Trophoblast cell (in vitro differentiated cells and primary cell): Measurements from ENCODE around the gene SLPI.
A peak's percentile ranks its signal among the peaks of the same experiment; 100 is the strongest.

Source experiments
- DNase-seq, 2 donors: peaks; one replicate each; pipeline ENCODE4 v3.0.0-alpha.2; 2016
- H2AFZ ChIP-seq: 2 replicates; pipeline ENCODE4 v1.6.1; 2013; ENCODE audit warnings: low read length, moderate library complexity, mild to moderate bottlenecking; ENCODE audit not compliant: insufficient read depth, poor library complexity
- H2AK5ac ChIP-seq: 2 replicates; pipeline ENCODE4 v1.6.1; 2013; ENCODE audit warnings: mild to moderate bottlenecking, low read length
- H2BK120ac ChIP-seq: 2 replicates; pipeline ENCODE4 v1.6.1; 2013; ENCODE audit warnings: low read length, mild to moderate bottlenecking, moderate library complexity; ENCODE audit not compliant: insufficient read depth, poor library complexity
- H2BK12ac ChIP-seq: 2 replicates; pipeline ENCODE4 v1.6.1; 2013; ENCODE audit warnings: mild to moderate bottlenecking, low read length, moderate library complexity
- H2BK5ac ChIP-seq: 2 replicates; pipeline ENCODE4 v1.6.1; 2013; ENCODE audit warnings: low read length, low read depth, moderate library complexity, mild to moderate bottlenecking; ENCODE audit not compliant: poor library complexity
- H3K14ac ChIP-seq: 2 replicates; pipeline ENCODE4 v1.6.1; 2013; ENCODE audit warnings: mild to moderate bottlenecking, low read length
- H3K18ac ChIP-seq: 2 replicates; pipeline ENCODE4 v1.6.1; 2013; ENCODE audit warnings: mild to moderate bottlenecking, low read length
- H3K23ac ChIP-seq: 2 replicates; pipeline ENCODE4 v1.6.1; 2013; ENCODE audit warnings: low read length
- H3K27ac ChIP-seq: 2 replicates; pipeline ENCODE4 v1.5.1; 2013; ENCODE audit warnings: low read depth, mild to moderate bottlenecking, inconsistent platforms, low read length, moderate library complexity
- H3K27me3 ChIP-seq: 2 replicates; pipeline ENCODE4 v1.6.1; 2013; ENCODE audit warnings: inconsistent platforms, mild to moderate bottlenecking, low read length, moderate library complexity; ENCODE audit not compliant: insufficient read depth
- H3K36me3 ChIP-seq, 2 experiments: 1 replicate in 1 of 2; 2 replicates in 1 of 2; pipeline ENCODE4 v1.6.1; 2013; ENCODE audit warnings: low read length in 2 of 2, mild to moderate bottlenecking in 2 of 2, moderate library complexity in 1 of 2; ENCODE audit not compliant: insufficient read depth in 2 of 2, control insufficient read depth in 1 of 2
- H3K4ac ChIP-seq: 2 replicates; pipeline ENCODE4 v1.6.1; 2013; ENCODE audit warnings: low read depth, mild to moderate bottlenecking, low read length, moderate library complexity
- H3K4me1 ChIP-seq, 2 experiments: 1 replicate in 1 of 2; 2 replicates in 1 of 2; pipeline ENCODE4 v1.6.1; 2013; ENCODE audit warnings: low read length in 2 of 2, mild to moderate bottlenecking in 2 of 2, moderate library complexity in 1 of 2; ENCODE audit not compliant: insufficient read depth in 2 of 2, control insufficient read depth in 1 of 2
- H3K4me2 ChIP-seq: 2 replicates; pipeline ENCODE4 v1.6.1; 2013; ENCODE audit warnings: inconsistent platforms, mild to moderate bottlenecking, low read length, moderate library complexity
- H3K4me3 ChIP-seq: 2 replicates; pipeline ENCODE4 v1.5.1; 2013; ENCODE audit warnings: mild to moderate bottlenecking, low read depth, low read length, inconsistent platforms
- H3K79me1 ChIP-seq: one replicate; pipeline ENCODE4 v1.6.1; 2013; ENCODE audit warnings: low read length
- H3K79me2 ChIP-seq: 2 replicates; pipeline ENCODE4 v1.6.1; 2013; ENCODE audit warnings: low read length, mild to moderate bottlenecking; ENCODE audit not compliant: control insufficient read depth, insufficient read depth, poor library complexity
- H3K9ac ChIP-seq: 2 replicates; pipeline ENCODE4 v1.6.1; 2013; ENCODE audit warnings: mild to moderate bottlenecking, low read length
- H3K9me3 ChIP-seq: 2 replicates; pipeline ENCODE4 v1.6.1; 2013; ENCODE audit warnings: low read depth, mild to moderate bottlenecking, control low read depth, inconsistent platforms, low read length; ENCODE audit not compliant: insufficient read depth
- H4K12ac ChIP-seq: 2 replicates; pipeline ENCODE4 v1.6.1; 2013; ENCODE audit warnings: low read depth, mild to moderate bottlenecking, low read length, moderate library complexity
- H4K8ac ChIP-seq: 2 replicates; pipeline ENCODE4 v1.6.1; 2013; ENCODE audit warnings: low read depth, mild to moderate bottlenecking, low read length, moderate library complexity
- H4K91ac ChIP-seq: one replicate; pipeline ENCODE4 v1.6.1; 2013; ENCODE audit warnings: low read depth, mild to moderate bottlenecking, low read length, moderate library complexity
- WGBS: extraction: QIAGEN DNeasy Blood & Tissue Kit; methylation state at CpG from one replicate; pipeline ENCODE4 v1.1.7; 2013; ENCODE audit warnings: missing lambda C conversion rate; ENCODE audit not compliant: insufficient read length, insufficient coverage; ENCODE audit errors: extremely low coverage; 5-methylcytosine and 5-hydroxymethylcytosine counted together

SLPI gene

GRCh38 chr20:45282700-45283550 is 28.6 kb upstream of the SLPI start:
- no peak for DNase-seq
- no peaks in the 10 kb centered on the region for H3K79me1 ChIP-seq
- H3K9me3 ChIP-seq: no peaks in the 10 kb centered on the region

GRCh38 chr20:45279992-45280391 is 25.6 kb upstream of the SLPI start:
- Histone ChIP-seq H3K4ac (no peak overlapping the region), H2BK5ac (no peak overlapping the region), H3K9me3 (no peaks in the 10 kb centered on the region), H3K4me3 (no peak overlapping the region), H3K79me2 (no peaks in the 10 kb centered on the region), H3K4me1 (no peaks in the 10 kb centered on the region), H3K36me3 (no peaks in the 10 kb centered on the region), H4K91ac (no peak overlapping the region), H3K23ac (no peak overlapping the region), H3K79me1 (no peaks in the 10 kb centered on the region), H3K14ac (no peak overlapping the region), H4K12ac (no peak overlapping the region), H3K18ac (no peak overlapping the region), H2AK5ac (no peak overlapping the region), H3K27me3 (no peaks in the 10 kb centered on the region), H2BK12ac (no peak overlapping the region), H3K9ac (no peak overlapping the region), H4K8ac (no peak overlapping the region), H2BK120ac (no peak overlapping the region), H2AFZ (no peak overlapping the region), H3K4me2 (no peak overlapping the region), H3K27ac (no peak overlapping the region)
- WGBS: no CpG with 5 or more reads among the region's 1 CpG
- peak in 1 of 2 donors; percentile 35 for DNase-seq

More at GRCh38 chr20:45282700-45283550, 28.6 kb upstream of the SLPI start:
- Histone ChIP-seq H3K27me3 (no peaks in the 10 kb centered on the region), H3K4ac (no peak overlapping the region), H3K14ac (no peak overlapping the region), H2BK5ac (no peak overlapping the region), H4K8ac (no peak overlapping the region), H3K36me3 (no peaks in the 10 kb centered on the region), H3K23ac (no peak overlapping the region), H4K91ac (no peak overlapping the region), H2AK5ac (no peak overlapping the region), H3K4me1 (no peaks in the 10 kb centered on the region), H3K18ac (no peak overlapping the region), H3K9ac (no peak overlapping the region), H2AFZ (no peak overlapping the region), H3K27ac (no peak overlapping the region), H2BK12ac (no peak overlapping the region), H3K4me3 (no peak overlapping the region), H4K12ac (no peak overlapping the region), H3K4me2 (no peak overlapping the region), H3K79me2 (no peaks in the 10 kb centered on the region), H2BK120ac (no peak overlapping the region)
- 100% methylated on average over 1 of the region's 7 CpGs for WGBS

GRCh38 chr20:45275338-45275737 is 21.0 kb upstream of the SLPI start:
- Histone ChIP-seq H3K14ac (no peak overlapping the region), H2AFZ (no peak overlapping the region), H3K9ac (no peak overlapping the region), H4K8ac (no peak overlapping the region), H3K23ac (no peak overlapping the region), H3K27ac (no peak overlapping the region), H3K18ac (no peak overlapping the region), H3K4me1 (no peaks in the 10 kb centered on the region), H3K79me2 (no peaks in the 10 kb centered on the region), H2BK120ac (no peak overlapping the region), H4K91ac (no peak overlapping the region), H3K79me1 (no peaks in the 10 kb centered on the region), H3K4me3 (no peak overlapping the region), H2BK5ac (no peak overlapping the region), H3K27me3 (no peaks in the 10 kb centered on the region), H3K4ac (no peak overlapping the region), H4K12ac (no peak overlapping the region), H3K36me3 (no peaks in the 10 kb centered on the region), H3K4me2 (no peak overlapping the region), H2BK12ac (no peak overlapping the region), H3K9me3 (no peaks in the 10 kb centered on the region), H2AK5ac (no peak overlapping the region)
- DNase-seq: no peak
- no CpG with 5 or more reads among the region's 3 CpGs for WGBS

- Histone ChIP-seq H2AK5ac (no peak overlapping the region), H3K4me3 (no peak overlapping the region), H3K79me1 (no peaks in the 10 kb centered on the region), H3K36me3 (no peaks in the 10 kb centered on the region), H2AFZ (no peak overlapping the region), H3K79me2 (no peaks in the 10 kb centered on the region), H2BK120ac (no peak overlapping the region), H4K91ac (no peak overlapping the region), H3K4me1 (no peaks in the 10 kb centered on the region), H3K9me3 (no peaks in the 10 kb centered on the region), H4K8ac (no peak overlapping the region), H3K4me2 (no peak overlapping the region), H3K23ac (no peak overlapping the region), H3K9ac (no peak overlapping the region), H3K27ac (no peak overlapping the region), H3K4ac (no peak overlapping the region), H2BK5ac (no peak overlapping the region), H3K14ac (no peak overlapping the region), H2BK12ac (no peak overlapping the region), H4K12ac (no peak overlapping the region), H3K27me3 (no peaks in the 10 kb centered on the region), H3K18ac (no peak overlapping the region)
- WGBS: no CpG with 5 or more reads among the region's 4 CpGs
- DNase-seq: no peak
These were observed 15.4 kb upstream of the SLPI start for GRCh38 chr20:45269754-45270270.
